ENCODE results near the gene STAT3. TPM values are rescaled to one million over a fixed set of nuclear protein-coding genes. Genes with fewer than 3 reads are reported as not detected.
"Not testable (repeated sequence)": the region's sequence is repeated elsewhere in the genome, so short reads cannot be mapped to it uniquely, and the experiment has no call there.

STAT3 gene
- total RNA-seq, 1 experiment from 2014 or later = 61.0 TPM

GRCh38 chr17:42366176-42367023 is 21.8 kb downstream of the STAT3 start:
- intact Hi-C loops (cut with micrococcal nuclease); RAD21 ChIA-PET (ENCODE audit: low non-redundant PET in 1 of 2, low total read pairs in 2 of 2, uncharacterized antibody in 2 of 2, unreplicated experiment in 2 of 2); H3K4me2 ChIP-seq (ENCODE audit: low read length); POLR2A ChIA-PET; H3K36me3 ChIP-seq (ENCODE audit: control insufficient read depth in 1 of 2, insufficient read depth in 2 of 2, low read length in 2 of 2); BruUV-seq (replicated peaks); H3K9ac ChIP-seq (ENCODE audit: low read length); H3K27ac ChIP-seq (ENCODE audit: low read depth, low read length); H3K27me3 ChIP-seq (ENCODE audit: insufficient read depth, low read length); H2AFZ ChIP-seq (ENCODE audit: low read depth, low read length, poor library complexity, severe bottlenecking); DNase-seq (ENCODE audit: low read depth, low spot score); CTCF ChIA-PET; H3K9me3 ChIP-seq (ENCODE audit: control insufficient read depth in 1 of 2, insufficient read depth in 1 of 2, low read depth in 1 of 2, low read length in 2 of 2); H3K9me2 ChIP-seq (ENCODE audit: insufficient read depth); H3K4me3 ChIP-seq (replicated peaks in 1 of 2; ENCODE audit: low read depth in 1 of 2, low read length in 2 of 2); H4K20me1 ChIP-seq (ENCODE audit: insufficient read depth): not testable (repeated sequence)
- peak; percentile 57; the same call in 1 of the 2 replicates for ATAC-seq
- Histone ChIP-seq H3K79me2 (ENCODE audit: insufficient read depth, low read length) (peaks cover 28% of the 10 kb centered on the region; the same call in 1 of the 2 replicates), H3K4me1 (ENCODE audit: control insufficient read depth in 1 of 2, insufficient read depth in 2 of 2, low read length in 2 of 2) (peaks cover 3 to 14% of the 10 kb centered on the region in 2 experiments; a peak in 2 of 4 replicates)

- Histone ChIP-seq H3K79me2 (ENCODE audit: insufficient read depth, low read length) (peaks cover 28% of the 10 kb centered on the region; the same call in 1 of the 2 replicates), H4K20me1 (ENCODE audit: insufficient read depth) (no peaks in the 10 kb centered on the region)
- TF ChIP-seq JUND (IDR thresholded peaks at IDR 0.05) (no peak), POLR2A (IDR thresholded peaks at IDR 0.05; ENCODE audit: borderline replicate concordance, extremely low read depth, insufficient read depth, insufficient read length) (no peak), SRF (IDR thresholded peaks at IDR 0.05; ENCODE audit: low read depth) (no peak), RAD21 (IDR thresholded peaks at IDR 0.05; ENCODE audit: low read depth) (no peak), CEBPB (IDR thresholded peaks at IDR 0.05; ENCODE audit: low read depth) (no peak), ELF1 (IDR thresholded peaks at IDR 0.05; ENCODE audit: borderline replicate concordance, low read depth) (no peak), TCF7L2 (IDR thresholded peaks at IDR 0.05; ENCODE audit: borderline replicate concordance, extremely low read depth, insufficient read depth, insufficient read length) (no peak), ZBTB33 (IDR thresholded peaks at IDR 0.05; ENCODE audit: extremely low read depth, insufficient replicate concordance, low read length) (no peak), EGR1 (IDR thresholded peaks at IDR 0.05; ENCODE audit: low read depth) (no peak), ZNF274 (IDR thresholded peaks at IDR 0.05; ENCODE audit: low read depth, low read length) (no peak), REST (IDR thresholded peaks at IDR 0.05; ENCODE audit: low read depth) (no peak)
Observed at GRCh38 chr17:42365136-42365535, 23.1 kb downstream of the STAT3 start.

More at GRCh38 chr17:42365136-42365535, 23.1 kb downstream of the STAT3 start:
- ChIA-PET RAD21 (ENCODE audit: low non-redundant PET in 1 of 2, low total read pairs in 2 of 2, uncharacterized antibody in 2 of 2, unreplicated experiment in 2 of 2) (interaction anchor here in 1 of 2 experiments (0.5 kb wide), 1 partner anchor 10 kb away, joined by 5 read pairs; no protein-coding TSS in a partner anchor), POLR2A (no interaction called here), CTCF (no interaction called here)
- Histone ChIP-seq H3K4me3 (replicated peaks in 1 of 2; ENCODE audit: low read depth in 1 of 2, low read length in 2 of 2) (no peak overlapping the region), H3K9ac (ENCODE audit: low read length) (no peak overlapping the region), H3K27ac (ENCODE audit: low read depth, low read length) (no peak overlapping the region), H3K4me2 (ENCODE audit: low read length) (no peak overlapping the region), H3K9me3 (ENCODE audit: control insufficient read depth in 1 of 2, insufficient read depth in 1 of 2, low read depth in 1 of 2, low read length in 2 of 2) (no peaks in the 10 kb centered on the region), H3K9me2 (ENCODE audit: insufficient read depth) (no peaks in the 10 kb centered on the region), H3K27me3 (ENCODE audit: insufficient read depth, low read length) (no peaks in the 10 kb centered on the region), H2AFZ (ENCODE audit: low read depth, low read length, poor library complexity, severe bottlenecking) (no peak overlapping the region), H3K36me3 (ENCODE audit: control insufficient read depth in 1 of 2, insufficient read depth in 2 of 2, low read length in 2 of 2) (no peaks in the 10 kb centered on the region), H3K4me1 (ENCODE audit: control insufficient read depth in 1 of 2, insufficient read depth in 2 of 2, low read length in 2 of 2) (peaks cover 8 to 20% of the 10 kb centered on the region in 2 experiments; a peak in 3 of 4 replicates)
- DNase-seq (ENCODE audit: low read depth, low spot score) (no peak), ATAC-seq (no peak)
- intact Hi-C loops (cut with micrococcal nuclease) = no loop called here
- no TSS peak for BruUV-seq (replicated peaks)
